IPS DF 6.9 (cell line): ENCODE data around the gene EPAS1.

Source experiments
- DNase-seq: peaks from one replicate; pipeline ENCODE4 v3.0.0-alpha.2; 2013; ENCODE audit warnings: low read depth, low spot score
- H3K27ac ChIP-seq: one replicate; pipeline ENCODE4 v1.5.1; 2013; ENCODE audit warnings: low read length, control low read depth
- H3K27me3 ChIP-seq: 2 replicates; pipeline ENCODE4 v1.6.1; 2013; ENCODE audit warnings: mild to moderate bottlenecking, low read length; ENCODE audit not compliant: control insufficient read depth, insufficient read depth
- H3K36me3 ChIP-seq: 2 replicates; pipeline ENCODE4 v1.6.1; 2013; ENCODE audit warnings: low read length; ENCODE audit not compliant: control insufficient read depth, insufficient read depth
- H3K4me1 ChIP-seq: 2 replicates; pipeline ENCODE4 v1.6.1; 2013; ENCODE audit warnings: low read length; ENCODE audit not compliant: control insufficient read depth, insufficient read depth
- H3K4me3 ChIP-seq: 2 replicates; pipeline ENCODE4 v1.5.1; 2013; ENCODE audit warnings: mild to moderate bottlenecking, low read length
- H3K9me3 ChIP-seq: 2 replicates; pipeline ENCODE4 v1.6.1; 2013; ENCODE audit warnings: low read length, inconsistent platforms; ENCODE audit not compliant: control insufficient read depth, insufficient read depth
- WGBS: extraction: QIAGEN DNeasy Blood & Tissue Kit; methylation state at CpG from one replicate; pipeline ENCODE4 v1.1.7; 2013; ENCODE audit warnings: mixed read lengths, missing lambda C conversion rate; ENCODE audit not compliant: insufficient read length, insufficient coverage; 5-methylcytosine and 5-hydroxymethylcytosine counted together

The EPAS1 gene

GRCh38 chr2:46299365-46300263, 2.4 kb downstream of the EPAS1 start:
- Histone ChIP-seq H3K27me3 (peaks cover 43% of the 10 kb centered on the region), H3K9me3 (no peaks in the 10 kb centered on the region), H3K27ac (no peak overlapping the region), H3K4me1 (peaks cover 3% of the 10 kb centered on the region), H3K4me3 (no peak overlapping the region; the same call in 1 of the 2 replicates), H3K36me3 (no peaks in the 10 kb centered on the region)
- no CpG with 5 or more reads among the region's 40 CpGs for WGBS
- DNase-seq: no peak

DNA sequence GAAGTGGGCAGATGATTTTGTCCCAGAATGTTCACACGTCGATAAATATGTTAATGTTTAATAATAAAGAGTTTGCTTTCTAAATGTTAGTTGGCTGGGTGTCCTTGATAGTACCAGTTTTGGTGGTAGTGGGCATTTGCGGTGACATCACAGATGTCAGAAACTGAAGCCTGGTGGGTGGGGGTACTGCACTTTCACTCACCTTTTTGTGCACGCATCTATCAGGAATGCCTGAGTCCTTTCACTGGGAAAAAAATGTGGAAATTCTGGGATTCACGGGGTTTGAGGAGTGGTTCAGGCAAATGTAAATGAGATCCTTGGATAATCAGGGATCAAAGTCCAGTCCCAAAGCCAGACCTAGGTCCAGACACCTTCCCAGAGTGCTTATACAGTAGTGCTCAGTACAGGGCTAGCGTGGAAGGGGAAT, 3.2 kb downstream of the EPAS1 start:
- peaks cover 3% of the 10 kb centered on the region for H3K4me1 ChIP-seq
- H3K4me3 ChIP-seq: no peak overlapping the region
- no peaks in the 10 kb centered on the region for H3K36me3 ChIP-seq
- H3K27me3 ChIP-seq: peaks cover 42% of the 10 kb centered on the region
- H3K9me3 ChIP-seq: no peaks in the 10 kb centered on the region
- no CpG with 5 or more reads among the region's 6 CpGs for WGBS
- no peak overlapping the region for H3K27ac ChIP-seq
- no peak for DNase-seq

- WGBS: no CpG with 5 or more reads among the region's 4 CpGs
- H3K9me3 ChIP-seq: no peaks in the 10 kb centered on the region
- no peak for DNase-seq
Observed at GRCh38 chr2:46302005-46302695, 4.9 kb downstream of the EPAS1 start.

DNA sequence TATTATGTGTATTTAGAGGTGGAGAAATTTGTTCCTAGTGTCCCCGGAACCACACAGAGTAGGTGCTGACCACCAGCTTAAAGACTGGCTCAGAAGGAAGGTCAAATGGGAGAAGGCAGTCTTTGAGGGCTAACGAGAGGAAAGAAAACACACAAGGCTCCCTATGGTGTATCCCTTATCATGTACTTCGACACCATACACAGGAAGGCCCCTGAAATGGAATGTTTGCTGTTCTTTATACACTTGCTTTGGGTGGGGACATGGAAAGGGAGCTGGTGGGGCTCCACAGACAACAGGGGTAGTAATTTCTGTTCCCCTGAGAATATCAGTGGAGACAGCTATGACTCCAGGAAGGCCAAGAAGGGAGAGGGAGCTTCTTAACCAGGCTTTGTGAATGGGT, 6.0 kb downstream of the EPAS1 start:
- Histone ChIP-seq H3K27ac (no peak overlapping the region), H3K4me3 (no peak overlapping the region), H3K36me3 (no peaks in the 10 kb centered on the region), H3K9me3 (no peaks in the 10 kb centered on the region), H3K27me3 (peaks cover 27% of the 10 kb centered on the region), H3K4me1 (peaks cover 1% of the 10 kb centered on the region; the same call in 1 of the 2 replicates)
- WGBS: no CpG with 5 or more reads among the region's 3 CpGs
- no peak for DNase-seq

More at GRCh38 chr2:46302005-46302695, 4.9 kb downstream of the EPAS1 start:
- Histone ChIP-seq H3K27me3 (peaks cover 33% of the 10 kb centered on the region), H3K4me3 (no peak overlapping the region), H3K4me1 (peaks cover 1% of the 10 kb centered on the region; the same call in 1 of the 2 replicates), H3K27ac (no peak overlapping the region), H3K36me3 (no peaks in the 10 kb centered on the region)

GRCh38 chr2:46303822-46304221, 6.6 kb downstream of the EPAS1 start:
- no peak for DNase-seq
- H3K4me3 ChIP-seq: no peak overlapping the region
- no peaks in the 10 kb centered on the region for H3K36me3 ChIP-seq
- H3K9me3 ChIP-seq: no peaks in the 10 kb centered on the region
- no CpG with 5 or more reads among the region's 5 CpGs for WGBS
- H3K27me3 ChIP-seq: peaks cover 21% of the 10 kb centered on the region
- peaks cover 1% of the 10 kb centered on the region; the same call in 1 of the 2 replicates for H3K4me1 ChIP-seq
- no peak overlapping the region for H3K27ac ChIP-seq

GRCh38 chr2:46304635-46305034, 7.4 kb downstream of the EPAS1 start:
- Histone ChIP-seq H3K27ac (no peak overlapping the region), H3K4me1 (peaks cover 1% of the 10 kb centered on the region; the same call in 1 of the 2 replicates), H3K9me3 (no peaks in the 10 kb centered on the region), H3K4me3 (no peak overlapping the region), H3K36me3 (no peaks in the 10 kb centered on the region), H3K27me3 (peaks cover 13% of the 10 kb centered on the region)
- no peak for DNase-seq
- no CpG with 5 or more reads among the region's 3 CpGs for WGBS

- Histone ChIP-seq H3K4me1 (no peaks in the 10 kb centered on the region), H3K9me3 (no peaks in the 10 kb centered on the region), H3K4me3 (no peak overlapping the region), H3K27me3 (peaks cover 7% of the 10 kb centered on the region), H3K36me3 (no peaks in the 10 kb centered on the region), H3K27ac (no peak overlapping the region)
- DNase-seq: no peak
- WGBS: no CpG with 5 or more reads among the region's 3 CpGs
Observed at GRCh38 chr2:46305187-46305586, 8.0 kb downstream of the EPAS1 start.

- peaks cover 2% of the 10 kb centered on the region for H3K27me3 ChIP-seq
- DNase-seq: no peak
- H3K36me3 ChIP-seq: no peaks in the 10 kb centered on the region
- H3K4me3 ChIP-seq: no peak overlapping the region
- H3K9me3 ChIP-seq: no peaks in the 10 kb centered on the region
- H3K27ac ChIP-seq: no peak overlapping the region
- no CpG with 5 or more reads among the region's 4 CpGs for WGBS
- H3K4me1 ChIP-seq: no peaks in the 10 kb centered on the region
Observed at GRCh38 chr2:46305767-46306166, 8.6 kb downstream of the EPAS1 start.

- no peak for DNase-seq
Observed at GRCh38 chr2:46306330-46306751, 9.1 kb downstream of the EPAS1 start.

GRCh38 chr2:46306988-46307655, 9.9 kb downstream of the EPAS1 start:
- H3K27ac ChIP-seq: no peak overlapping the region
- no peak overlapping the region for H3K4me3 ChIP-seq
- no peak for DNase-seq
- H3K27me3 ChIP-seq: no peaks in the 10 kb centered on the region
- no peaks in the 10 kb centered on the region for H3K9me3 ChIP-seq
- H3K36me3 ChIP-seq: no peaks in the 10 kb centered on the region
- WGBS: no CpG with 5 or more reads among the region's 8 CpGs
- H3K4me1 ChIP-seq: no peaks in the 10 kb centered on the region

More at GRCh38 chr2:46306330-46306751, 9.1 kb downstream of the EPAS1 start:
- Histone ChIP-seq H3K9me3 (no peaks in the 10 kb centered on the region), H3K27ac (no peak overlapping the region), H3K4me1 (no peaks in the 10 kb centered on the region), H3K4me3 (no peak overlapping the region), H3K36me3 (no peaks in the 10 kb centered on the region), H3K27me3 (no peaks in the 10 kb centered on the region)
- WGBS: no CpG with 5 or more reads among the region's 2 CpGs
